NCI-H2171 (cell line): ENCODE results near the gene CCDC88C.

Experiments used
- DNase-seq: peaks from one replicate; lab custom pipeline; 2025; lab: John Stamatoyannopoulos, UW

CCDC88C gene

GRCh38 chr14:91399868-91400640 lies 17.6 kb downstream of the CCDC88C start:
- DNase-seq: no peak

- DNase-seq: no peak
These were observed 18.9 kb downstream of the CCDC88C start for GRCh38 chr14:91398707-91399106.

GRCh38 chr14:91397965-91398591 lies 19.5 kb downstream of the CCDC88C start:
- no peak for DNase-seq

- DNase-seq: peak; percentile 47
These were observed 20.4 kb downstream of the CCDC88C start for GRCh38 chr14:91396959-91397815.

- DNase-seq: no peak
These were observed 21.5 kb downstream of the CCDC88C start for GRCh38 chr14:91396013-91396660.

GRCh38 chr14:91395466-91395865 lies 22.2 kb downstream of the CCDC88C start:
- no peak for DNase-seq

- DNase-seq: peak; percentile 94
These were observed 23.2 kb downstream of the CCDC88C start for GRCh38 chr14:91394105-91395081.

GRCh38 chr14:91392623-91393303 lies 24.9 kb downstream of the CCDC88C start:
- no peak for DNase-seq

- DNase-seq: peak; percentile 87
These were observed 27.3 kb downstream of the CCDC88C start for GRCh38 chr14:91390165-91390778.

GRCh38 chr14:91389150-91389549 lies 28.5 kb downstream of the CCDC88C start:
- no peak for DNase-seq

- no peak for DNase-seq
These were observed 29.1 kb downstream of the CCDC88C start for GRCh38 chr14:91388551-91388975.

- no peak for DNase-seq
These were observed 29.7 kb downstream of the CCDC88C start for GRCh38 chr14:91387951-91388381.

GRCh38 chr14:91387169-91387835 lies 30.3 kb downstream of the CCDC88C start:
- no peak for DNase-seq

- no peak for DNase-seq
These were observed 31.9 kb downstream of the CCDC88C start for GRCh38 chr14:91385697-91386096.

- no peak for DNase-seq
These were observed 32.4 kb downstream of the CCDC88C start for GRCh38 chr14:91385224-91385623.

GRCh38 chr14:91383439-91383838 lies 34.2 kb downstream of the CCDC88C start:
- no peak for DNase-seq

GRCh38 chr14:91381801-91382670 lies 35.6 kb downstream of the CCDC88C start:
- DNase-seq: no peak
